Mesothelial cell of epicardium (in vitro differentiated cells): ENCODE measurements around the gene NKG7. TPM values are rescaled to one million over a fixed set of nuclear protein-coding genes. Genes with fewer than 3 reads are reported as not detected.

Source experiments
- DNase-seq, 2 experiments: peaks; one replicate each; pipeline ENCODE4 v3.0.0; 2021; ENCODE audit warnings: low spot score in 2 of 2; ENCODE audit not compliant: unreplicated experiment in 2 of 2
- H3K27ac Mint-ChIP-seq: 2 replicates; pipeline ENCODE4 v1.8.0; 2021; ENCODE audit warnings: mixed read lengths
- H3K27me3 Mint-ChIP-seq: 2 replicates; pipeline ENCODE4 v1.8.0; 2021; ENCODE audit warnings: low read depth, mixed read lengths
- H3K36me3 Mint-ChIP-seq: 2 replicates; pipeline ENCODE4 v1.8.0; 2021; ENCODE audit warnings: mixed read lengths
- H3K4me1 Mint-ChIP-seq: 2 replicates; pipeline ENCODE4 v1.8.0; 2021; ENCODE audit warnings: mixed read lengths
- H3K4me3 Mint-ChIP-seq: 2 replicates; pipeline ENCODE4 v1.8.0; 2021; ENCODE audit warnings: mild to moderate bottlenecking, moderate library complexity, mixed read lengths
- H3K9me3 Mint-ChIP-seq: 2 replicates; pipeline ENCODE4 v1.8.0; 2021; ENCODE audit warnings: mixed read lengths
- CTCF ChIP-seq: fragments of 200-600 bp; sonication (generic); IDR thresholded peaks from one replicate; pipeline ENCODE4 v1.5.0; 2021; ENCODE audit warnings: antibody characterized with exemption; ENCODE audit not compliant: unreplicated experiment
- total RNA-seq: library from RNA; stranded (reverse); gene quantifications from 3 replicates; pipeline ENCODE4 v1.2.1, GENCODE V29; 2021

The NKG7 gene
- total RNA-seq, 1 donor from 2014 or later: not detected

- no peak for TF ChIP-seq CTCF
- peak overlapping the region; percentile 28 for H3K4me3 Mint-ChIP-seq
Measured at GRCh38 chr19:51327066-51328001, 45.1 kb downstream of the NKG7 start.

GRCh38 chr19:51326216-51327065, 46.0 kb downstream of the NKG7 start:
- Mint-ChIP-seq H3K4me3 (no peak overlapping the region), H3K27ac (no peak overlapping the region), H3K27me3 (peaks cover 25% of the 10 kb centered on the region), H3K36me3 (peaks cover 18% of the 10 kb centered on the region), H3K4me1 (peaks cover 1% of the 10 kb centered on the region), H3K9me3 (peaks cover 6% of the 10 kb centered on the region)
- TF ChIP-seq CTCF: no peak
- no peak for DNase-seq

More at GRCh38 chr19:51327066-51328001, 45.1 kb downstream of the NKG7 start:
- peaks cover 12% of the 10 kb centered on the region for H3K9me3 Mint-ChIP-seq
- H3K27ac Mint-ChIP-seq: no peak overlapping the region
- peaks cover 26% of the 10 kb centered on the region for H3K36me3 Mint-ChIP-seq
- peaks cover 1% of the 10 kb centered on the region for H3K4me1 Mint-ChIP-seq
- peaks cover 25% of the 10 kb centered on the region for H3K27me3 Mint-ChIP-seq
- no peak for DNase-seq

- DNase-seq: no peak
- peaks cover 25% of the 10 kb centered on the region for H3K27me3 Mint-ChIP-seq
- TF ChIP-seq CTCF: no peak
- no peak overlapping the region for H3K4me3 Mint-ChIP-seq
- H3K27ac Mint-ChIP-seq: no peak overlapping the region
- peaks cover 10% of the 10 kb centered on the region for H3K36me3 Mint-ChIP-seq
- H3K9me3 Mint-ChIP-seq: no peaks in the 10 kb centered on the region
- H3K4me1 Mint-ChIP-seq: peaks cover 6% of the 10 kb centered on the region
Measured at GRCh38 chr19:51325161-51325976, 47.1 kb downstream of the NKG7 start.

DNA sequence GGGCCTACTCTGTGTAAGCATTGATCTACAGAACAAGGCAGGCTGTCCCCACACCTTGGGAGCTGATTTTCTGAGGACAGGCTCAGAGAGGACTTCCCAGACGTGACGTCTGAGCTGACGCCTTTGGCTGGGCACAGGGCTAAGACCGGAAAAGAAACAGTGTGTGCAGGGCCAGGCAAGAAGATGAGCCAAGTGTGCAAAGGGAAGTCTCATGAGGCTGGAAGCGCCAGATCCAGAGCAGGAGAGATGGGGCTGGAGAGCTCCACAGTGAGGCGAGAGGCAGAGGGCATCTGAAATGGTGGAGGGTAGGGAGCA, 48.3 kb downstream of the NKG7 start:
- Mint-ChIP-seq H3K27me3 (peaks cover 22% of the 10 kb centered on the region), H3K36me3 (peaks cover 1% of the 10 kb centered on the region), H3K27ac (no peak overlapping the region), H3K4me1 (peaks cover 15% of the 10 kb centered on the region), H3K4me3 (no peak overlapping the region), H3K9me3 (no peaks in the 10 kb centered on the region)
- no peak for DNase-seq
- TF ChIP-seq CTCF: no peak

DNA sequence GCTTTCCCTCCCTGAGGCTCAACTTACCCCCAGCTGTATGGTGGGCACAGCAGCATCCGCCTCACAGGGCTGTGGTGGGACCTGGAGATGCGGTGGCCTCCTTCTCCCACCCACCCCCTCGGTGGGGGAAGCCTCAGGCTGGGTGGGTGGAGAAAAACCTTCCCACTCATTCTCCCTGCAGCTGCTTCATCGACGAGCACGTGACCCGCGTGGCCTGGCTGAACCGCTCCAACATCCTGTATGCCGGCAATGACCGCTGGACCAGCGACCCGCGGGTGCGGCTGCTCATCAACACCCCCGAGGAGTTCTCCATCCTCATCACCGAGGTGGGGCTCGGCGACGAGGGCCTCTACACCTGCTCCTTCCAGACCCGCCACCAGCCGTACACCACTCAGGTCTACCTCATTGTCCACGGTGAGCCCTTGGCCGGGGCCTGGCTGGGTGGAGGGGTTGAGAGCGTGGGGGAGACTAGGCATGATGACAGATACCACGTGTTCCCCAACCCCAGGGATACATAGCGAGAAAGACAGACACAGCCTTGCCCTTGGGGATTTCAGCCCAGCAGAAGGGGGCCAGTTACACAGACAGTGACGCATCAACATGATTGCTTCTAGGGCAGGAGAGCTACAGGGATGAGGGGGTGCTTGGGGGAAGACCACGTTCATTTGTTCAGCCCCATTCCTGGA, 48.8 kb downstream of the NKG7 start:
- no peak for TF ChIP-seq CTCF
- no peak overlapping the region for H3K27ac Mint-ChIP-seq

More for the DNA sequence above, 48.8 kb downstream of the NKG7 start:
- Mint-ChIP-seq H3K36me3 (peaks cover 1% of the 10 kb centered on the region), H3K4me3 (no peak overlapping the region), H3K4me1 (peaks cover 15% of the 10 kb centered on the region), H3K27me3 (peaks cover 22% of the 10 kb centered on the region), H3K9me3 (no peaks in the 10 kb centered on the region)
- DNase-seq: no peak
